K562 (cell line): ENCODE results near the gene PLEKHG1. TPM values are rescaled to one million over a fixed set of nuclear protein-coding genes. Genes with fewer than 3 reads are reported as not detected.

Experiments used
- ATAC-seq: fragments of 200-7000 bp; cut with Tn5 transposase; 3 replicates; pipeline ENCODE4 v1.9.1; 2020; ENCODE audit warnings: moderate library complexity
- BruUV-seq: library from RNA; stranded (reverse); fragments of 400-500 nt; replicated peaks from 2 replicates; lab custom pipeline; 2021; lab: Mats Ljungman, UMichigan
- CTCF ChIA-PET: fragments of 300-600 bp; formaldehyde crosslinking; extraction: SDS; loops from one replicate; lab custom pipeline; 2021; ENCODE audit warnings: low intra/inter-chr PET ratio; lab: Yijun Ruan, JAX
- POLR2A ChIA-PET: fragments of 300-600, 350-650 bp; sonication (Branson Sonifier 250); formaldehyde crosslinking; extraction: SDS; loops from one replicate; lab custom pipeline; 2021; ENCODE audit warnings: antibody characterized with exemption, inconsistent platforms; lab: Yijun Ruan, JAX
- DNase-seq, 4 experiments: peaks; one replicate each; pipeline versions ENCODE4 v3.0.0 to v3.0.0-alpha.2; 2011 to 2018; ENCODE audit warnings: low spot score in 3 of 4, mixed read lengths in 3 of 4; ENCODE audit errors: extremely low read depth in 1 of 4
- FAIRE-seq: peaks from 2 replicates; lab custom pipeline; 2011; peaks lifted over from hg19 to GRCh38; lab: Jason Lieb, UNC
- H2AFZ ChIP-seq: 2 replicates; pipeline ENCODE4 v1.6.0; 2011; ENCODE audit warnings: low read depth, low read length, control low read depth, inconsistent platforms
- H3K27ac ChIP-seq: fragments of 200-600 bp; 3 replicates; pipeline ENCODE4 v1.8.0; 2011; ENCODE audit warnings: low read depth, mild to moderate bottlenecking, control low read depth, inconsistent platforms, low read length, moderate library complexity, mixed read lengths; ENCODE audit errors: extremely low read depth
- H3K27me3 ChIP-seq, 2 experiments: fragments of 300-600 bp in 1 of 2; 2 replicates in 1 of 2; 3 replicates in 1 of 2; pipeline versions ENCODE4 v1.6.0 to v1.8.0; 2011; ENCODE audit warnings: inconsistent platforms in 2 of 2, low read length in 2 of 2, mild to moderate bottlenecking in 1 of 2, mixed read lengths in 1 of 2, moderate library complexity in 1 of 2; ENCODE audit not compliant: control insufficient read depth in 2 of 2, insufficient read depth in 2 of 2
- H3K36me3 ChIP-seq: fragments of 300-600 bp; 3 replicates; pipeline ENCODE4 v1.8.0; 2011; ENCODE audit warnings: mild to moderate bottlenecking, low read length, inconsistent platforms; ENCODE audit not compliant: control insufficient read depth, insufficient read depth
- H3K4me1 ChIP-seq, 2 experiments: fragments of 200-600 bp in 1 of 2; replicated peaks in 1 of 2; 2 replicates in 1 of 2; 3 replicates in 1 of 2; pipeline versions ENCODE4 v1.5.1 to v1.8.0; 2011; ENCODE audit warnings: inconsistent platforms in 2 of 2, low read length in 2 of 2, mild to moderate bottlenecking in 1 of 2, mixed read lengths in 1 of 2, moderate library complexity in 1 of 2; ENCODE audit not compliant: control insufficient read depth in 2 of 2, insufficient read depth in 2 of 2
- H3K4me2 ChIP-seq: 2 replicates; pipeline ENCODE4 v1.6.1; 2011; ENCODE audit warnings: low read length, control low read depth, inconsistent platforms, mixed read lengths; ENCODE audit not compliant: insufficient read depth
- H3K4me3 ChIP-seq: fragments of 200-600 bp; sonication (generic), shearing (Covaris generic); 2 replicates; pipeline ENCODE4 v1.5.1; 2016; ENCODE audit warnings: control low read depth, inconsistent platforms
- H3K79me2 ChIP-seq: fragments of 200-600 bp; 3 replicates; pipeline ENCODE4 v1.8.0; 2011; ENCODE audit warnings: low read length, inconsistent platforms; ENCODE audit not compliant: control insufficient read depth, insufficient read depth
- H3K9ac ChIP-seq, 2 experiments: 2 replicates each; pipeline versions ENCODE4 v1.6.0 to v1.6.1; 2011; ENCODE audit warnings: low read depth in 2 of 2, low read length in 2 of 2, control low read depth in 1 of 2, inconsistent platforms in 1 of 2, mild to moderate bottlenecking in 1 of 2, mixed read lengths in 1 of 2; ENCODE audit not compliant: insufficient read depth in 1 of 2
- H3K9me1 ChIP-seq: one replicate; pipeline ENCODE4 v1.6.0; 2011; ENCODE audit warnings: inconsistent platforms, mild to moderate bottlenecking, low read length, moderate library complexity; ENCODE audit not compliant: control insufficient read depth, insufficient read depth
- H3K9me3 ChIP-seq: replicated peaks from 2 replicates; pipeline ENCODE4 v1.5.1; 2011; ENCODE audit warnings: low read depth, low read length, inconsistent platforms; ENCODE audit not compliant: control insufficient read depth, insufficient read depth
- H4K20me1 ChIP-seq: replicated peaks from 2 replicates; pipeline ENCODE4 v1.6.1; 2011; ENCODE audit warnings: low read length, inconsistent platforms, mixed read lengths; ENCODE audit not compliant: control insufficient read depth, insufficient read depth
- HIVEP1 ChIP-seq: fragments of 250-450 bp; sonication (Bioruptor Pico); IDR thresholded peaks from 2 replicates; pipeline ENCODE4 v1.4.0; 2020; ENCODE audit warnings: mild to moderate bottlenecking
- HNRNPLL ChIP-seq: fragments of 200-400 bp; formaldehyde crosslinking; IDR thresholded peaks from 2 replicates; pipeline ENCODE4 v1.6.1; 2017; ENCODE audit warnings: low read length, low read depth, mild to moderate bottlenecking; ENCODE audit not compliant: poor library complexity, severe bottlenecking
- SNRNP70 ChIP-seq: fragments of 200-400 bp; formaldehyde crosslinking; optimal IDR thresholded peaks from 2 replicates; pipeline ENCODE3; 2017; ENCODE audit warnings: low read depth, low read length
- ZBTB17 ChIP-seq: fragments of 450-650 bp; formaldehyde crosslinking; IDR thresholded peaks from 2 replicates; pipeline ENCODE4 v1.4.0; 2020; ENCODE audit warnings: mild to moderate bottlenecking
- in situ Hi-C: fragments of 300-500 bp; cut with MboI; formaldehyde crosslinking; loops from 4 replicates; pipeline ENCODE4 v1.15.0; 2018; ENCODE audit warnings: inconsistent platforms, mixed read lengths
- intact Hi-C: fragments of 100-400 bp; cut with micrococcal nuclease; formaldehyde crosslinking; loops from 2 replicates; pipeline ENCODE4 v1.14.2; 2022
- polyA plus RNA-seq, 8 experiments: library from polyadenylated mRNA; depleted of rRNA in 4 of 8; stranded (reverse) in 5 of 8; unstranded in 3 of 8; fragments of >200 nt; fragmentation: Nextera tagmentation in 2 of 8; fragmentation: Illumina TruSeq in 1 of 8; extraction: Ambion mirVana in 2 of 8; extraction: Trizol in 1 of 8; gene quantifications; 2 replicates each; pipeline versions ENCODE4 v1.2.1 to v1.2.3, GENCODE V29; 2011 to 2014; ENCODE audit warnings: inconsistent platforms in 1 of 8, missing spikeins in 1 of 8
- total RNA-seq, 7 experiments: library from RNA; depleted of rRNA in 6 of 7; stranded (reverse); fragments of >200 nt in 6 of 7; fragmentation: Illumina TruSeq in 2 of 7; extraction: Trizol in 2 of 7; gene quantifications; 2 replicates each; pipeline versions ENCODE4 v1.2.1 to v1.2.3, GENCODE V29; 2011 to 2021; ENCODE audit warnings: low replicate concordance in 1 of 7
- TF ChIP-seq, protein P1 (sequence below): IDR thresholded peaks from 2 replicates; pipeline ENCODE4 v1.6.1; 2014; ENCODE audit warnings: antibody characterized with exemption
- TF ChIP-seq, protein P2 (sequence below): IDR thresholded peaks from 3 replicates; pipeline ENCODE4 v1.6.1; 2011; ENCODE audit warnings: borderline replicate concordance, mild to moderate bottlenecking, moderate library complexity; ENCODE audit not compliant: insufficient read length; ENCODE audit errors: extremely low read depth
- TF ChIP-seq, protein P3 (sequence below), 3 experiments: fragments of 200-800 bp in 1 of 3; fragments of 250-450 bp in 1 of 3; fragments of 450-650 bp in 1 of 3; sonication (Bioruptor Pico) in 1 of 3; sonication (Bioruptor generic) in 1 of 3; formaldehyde crosslinking in 1 of 3; IDR thresholded peaks; 2 replicates each; pipeline versions ENCODE4 v1.6.1 to v1.8.0; 2016 to 2022; ENCODE audit warnings: mild to moderate bottlenecking in 2 of 3, missing genetic modification characterization in 2 of 3, missing compliant biosample characterization in 1 of 3, moderate library complexity in 1 of 3

The PLEKHG1 gene
- total and polyA plus RNA-seq, 9 of the 15 experiments (the other 6 are each of a cell fraction or from before 2014, with no cell fraction given): 0.03 to 0.16 (median 0.03) TPM; not detected in 6

DNA sequence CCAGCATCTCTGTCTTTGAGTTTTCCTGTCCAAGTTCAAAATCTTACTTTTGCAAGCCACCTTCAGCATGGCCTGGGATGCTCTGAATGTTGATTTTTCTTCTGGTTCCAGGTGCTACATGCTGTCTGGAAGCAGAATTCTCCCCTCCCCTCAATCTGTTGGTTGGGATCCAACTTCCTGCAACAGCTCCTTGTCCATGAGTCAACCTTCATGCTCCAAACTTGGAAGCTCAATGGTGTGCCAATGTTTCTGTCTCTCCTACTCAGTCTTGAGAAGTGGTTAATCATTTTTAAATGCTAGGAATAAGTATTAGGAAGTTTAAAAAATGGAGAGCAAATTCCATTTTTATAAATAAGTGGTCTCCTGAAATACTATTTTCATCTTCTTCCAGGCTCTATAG, 33.2 kb upstream of the PLEKHG1 start:
- intact Hi-C loops: no loop called here
- H3K4me1 ChIP-seq: no peaks in the 10 kb centered on the region
- POLR2A ChIA-PET: interaction anchor here (1.0 to 1.6 kb wide), 2 partner anchors 12 to 22 kb away, joined by 3 to 4 read pairs; no protein-coding TSS in a partner anchor
- no peak for DNase-seq
- no peak for FAIRE-seq
- H3K36me3 ChIP-seq: no peaks in the 10 kb centered on the region
- CTCF ChIA-PET: no interaction called here
- in situ Hi-C loops: no loop called here
- no peak overlapping the region for H2AFZ ChIP-seq
- TF ChIP-seq HNRNPLL: no peak
- TF ChIP-seq, protein P1, sequence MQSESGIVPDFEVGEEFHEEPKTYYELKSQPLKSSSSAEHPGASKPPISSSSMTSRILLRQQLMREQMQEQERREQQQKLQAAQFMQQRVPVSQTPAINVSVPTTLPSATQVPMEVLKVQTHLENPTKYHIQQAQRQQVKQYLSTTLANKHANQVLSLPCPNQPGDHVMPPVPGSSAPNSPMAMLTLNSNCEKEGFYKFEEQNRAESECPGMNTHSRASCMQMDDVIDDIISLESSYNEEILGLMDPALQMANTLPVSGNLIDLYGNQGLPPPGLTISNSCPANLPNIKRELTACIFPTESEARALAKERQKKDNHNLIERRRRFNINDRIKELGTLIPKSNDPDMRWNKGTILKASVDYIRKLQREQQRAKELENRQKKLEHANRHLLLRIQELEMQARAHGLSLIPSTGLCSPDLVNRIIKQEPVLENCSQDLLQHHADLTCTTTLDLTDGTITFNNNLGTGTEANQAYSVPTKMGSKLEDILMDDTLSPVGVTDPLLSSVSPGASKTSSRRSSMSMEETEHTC: no peak
- TF ChIP-seq, protein P2, sequence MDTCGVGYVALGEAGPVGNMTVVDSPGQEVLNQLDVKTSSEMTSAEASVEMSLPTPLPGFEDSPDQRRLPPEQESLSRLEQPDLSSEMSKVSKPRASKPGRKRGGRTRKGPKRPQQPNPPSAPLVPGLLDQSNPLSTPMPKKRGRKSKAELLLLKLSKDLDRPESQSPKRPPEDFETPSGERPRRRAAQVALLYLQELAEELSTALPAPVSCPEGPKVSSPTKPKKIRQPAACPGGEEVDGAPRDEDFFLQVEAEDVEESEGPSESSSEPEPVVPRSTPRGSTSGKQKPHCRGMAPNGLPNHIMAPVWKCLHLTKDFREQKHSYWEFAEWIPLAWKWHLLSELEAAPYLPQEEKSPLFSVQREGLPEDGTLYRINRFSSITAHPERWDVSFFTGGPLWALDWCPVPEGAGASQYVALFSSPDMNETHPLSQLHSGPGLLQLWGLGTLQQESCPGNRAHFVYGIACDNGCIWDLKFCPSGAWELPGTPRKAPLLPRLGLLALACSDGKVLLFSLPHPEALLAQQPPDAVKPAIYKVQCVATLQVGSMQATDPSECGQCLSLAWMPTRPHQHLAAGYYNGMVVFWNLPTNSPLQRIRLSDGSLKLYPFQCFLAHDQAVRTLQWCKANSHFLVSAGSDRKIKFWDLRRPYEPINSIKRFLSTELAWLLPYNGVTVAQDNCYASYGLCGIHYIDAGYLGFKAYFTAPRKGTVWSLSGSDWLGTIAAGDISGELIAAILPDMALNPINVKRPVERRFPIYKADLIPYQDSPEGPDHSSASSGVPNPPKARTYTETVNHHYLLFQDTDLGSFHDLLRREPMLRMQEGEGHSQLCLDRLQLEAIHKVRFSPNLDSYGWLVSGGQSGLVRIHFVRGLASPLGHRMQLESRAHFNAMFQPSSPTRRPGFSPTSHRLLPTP: no peak
- TF ChIP-seq HIVEP1 (CRISPR knock-in tag): no peak
- TF ChIP-seq, protein P3, sequence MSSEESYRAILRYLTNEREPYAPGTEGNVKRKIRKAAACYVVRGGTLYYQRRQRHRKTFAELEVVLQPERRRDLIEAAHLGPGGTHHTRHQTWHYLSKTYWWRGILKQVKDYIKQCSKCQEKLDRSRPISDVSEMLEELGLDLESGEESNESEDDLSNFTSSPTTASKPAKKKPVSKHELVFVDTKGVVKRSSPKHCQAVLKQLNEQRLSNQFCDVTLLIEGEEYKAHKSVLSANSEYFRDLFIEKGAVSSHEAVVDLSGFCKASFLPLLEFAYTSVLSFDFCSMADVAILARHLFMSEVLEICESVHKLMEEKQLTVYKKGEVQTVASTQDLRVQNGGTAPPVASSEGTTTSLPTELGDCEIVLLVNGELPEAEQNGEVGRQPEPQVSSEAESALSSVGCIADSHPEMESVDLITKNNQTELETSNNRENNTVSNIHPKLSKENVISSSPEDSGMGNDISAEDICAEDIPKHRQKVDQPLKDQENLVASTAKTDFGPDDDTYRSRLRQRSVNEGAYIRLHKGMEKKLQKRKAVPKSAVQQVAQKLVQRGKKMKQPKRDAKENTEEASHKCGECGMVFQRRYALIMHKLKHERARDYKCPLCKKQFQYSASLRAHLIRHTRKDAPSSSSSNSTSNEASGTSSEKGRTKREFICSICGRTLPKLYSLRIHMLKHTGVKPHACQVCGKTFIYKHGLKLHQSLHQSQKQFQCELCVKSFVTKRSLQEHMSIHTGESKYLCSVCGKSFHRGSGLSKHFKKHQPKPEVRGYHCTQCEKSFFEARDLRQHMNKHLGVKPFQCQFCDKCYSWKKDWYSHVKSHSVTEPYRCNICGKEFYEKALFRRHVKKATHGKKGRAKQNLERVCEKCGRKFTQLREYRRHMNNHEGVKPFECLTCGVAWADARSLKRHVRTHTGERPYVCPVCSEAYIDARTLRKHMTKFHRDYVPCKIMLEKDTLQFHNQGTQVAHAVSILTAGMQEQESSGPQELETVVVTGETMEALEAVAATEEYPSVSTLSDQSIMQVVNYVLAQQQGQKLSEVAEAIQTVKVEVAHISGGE (CRISPR knock-in tag; IDR thresholded peaks at IDR 0.05): no peak
- TF ChIP-seq ZBTB17 (CRISPR knock-in tag): no peak
- TF ChIP-seq SNRNP70: no peak
- no peaks in the 10 kb centered on the region for H3K9me3 ChIP-seq
- no peaks in the 10 kb centered on the region for H3K9me1 ChIP-seq
- no peak overlapping the region for H3K4me2 ChIP-seq
- BruUV-seq: no TSS peak
- no peak for ATAC-seq
- H3K9ac ChIP-seq: no peak overlapping the region
- no peak overlapping the region for H3K4me3 ChIP-seq
- no peaks in the 10 kb centered on the region for H3K79me2 ChIP-seq
- H3K27me3 ChIP-seq: peaks cover 7 to 9% of the 10 kb centered on the region in 2 experiments; a peak in 3 of 5 replicates
- H4K20me1 ChIP-seq: no peaks in the 10 kb centered on the region
- H3K27ac ChIP-seq: no peak overlapping the region
